GM20431 (cell line): ENCODE data around the gene KCTD18.

Experiments used
- in situ Hi-C: fragments of 300-500 bp; cut with MseI, MboI; formaldehyde crosslinking; loops from one replicate; pipeline ENCODE4 v1.15.0; 2020; ENCODE audit warnings: low sequenced_read_pairs; ENCODE audit not compliant: unreplicated experiment

The KCTD18 gene

GRCh38 chr2:200490001-200490400 is 19.9 kb downstream of the KCTD18 start:
- in situ Hi-C loops = loop anchor here (25.0 kb wide), 1 partner anchor 503 kb away; no protein-coding TSS in a partner anchor

GRCh38 chr2:200488169-200488568 is 21.7 kb downstream of the KCTD18 start:
- in situ Hi-C loops = loop anchor here (25.0 kb wide), 1 partner anchor 501 kb away; no protein-coding TSS in a partner anchor

DNA sequence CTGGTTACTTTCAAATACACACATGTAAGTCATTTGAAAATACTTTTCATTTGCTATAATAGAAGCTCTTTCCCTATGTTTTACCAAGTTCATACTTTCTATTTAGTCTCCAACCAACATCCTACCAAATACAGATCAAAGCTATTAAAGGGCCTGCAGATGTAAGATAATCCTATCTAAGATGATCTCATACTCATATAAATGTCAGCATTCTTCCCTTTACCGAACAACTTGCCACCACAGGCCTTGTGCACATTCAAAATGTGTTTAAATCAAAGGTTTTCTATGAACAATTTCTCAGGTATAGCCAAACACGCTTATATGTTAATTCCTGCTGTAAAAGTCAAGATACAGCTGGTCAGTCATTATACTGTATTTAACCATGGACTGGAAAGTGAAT is 23.3 kb downstream of the KCTD18 start:
- in situ Hi-C loops = loop anchor here (25.0 kb wide), 1 partner anchor 499 kb away; no protein-coding TSS in a partner anchor

DNA sequence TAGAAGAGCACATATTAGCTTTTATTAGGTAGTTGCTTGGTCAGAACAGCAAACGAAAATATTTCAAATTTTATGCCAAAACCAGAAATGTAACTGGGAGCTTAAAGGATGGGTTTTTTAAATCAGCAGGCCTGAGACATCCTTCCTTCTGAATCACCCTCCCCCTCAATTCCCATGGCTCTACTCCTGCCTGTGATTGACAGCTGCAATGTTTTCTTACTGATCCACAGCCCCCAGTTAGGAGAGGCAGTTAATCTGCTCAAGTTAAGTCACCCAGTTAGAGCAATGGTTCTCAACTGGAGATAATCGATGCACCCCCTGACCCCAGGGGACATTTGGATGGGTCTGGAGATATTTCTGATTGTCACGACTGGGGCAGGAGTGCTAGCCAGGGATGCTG is 24.9 kb downstream of the KCTD18 start:
- in situ Hi-C loops = loop anchor here (25.0 kb wide), 1 partner anchor 498 kb away; no protein-coding TSS in a partner anchor

GRCh38 chr2:200483729-200484198 is 26.1 kb downstream of the KCTD18 start:
- in situ Hi-C loops = loop anchor here (25.0 kb wide), 1 partner anchor 496 kb away; no protein-coding TSS in a partner anchor

GRCh38 chr2:200482194-200482593 is 27.7 kb downstream of the KCTD18 start:
- in situ Hi-C loops = loop anchor here (25.0 kb wide), 1 partner anchor 495 kb away; no protein-coding TSS in a partner anchor

DNA sequence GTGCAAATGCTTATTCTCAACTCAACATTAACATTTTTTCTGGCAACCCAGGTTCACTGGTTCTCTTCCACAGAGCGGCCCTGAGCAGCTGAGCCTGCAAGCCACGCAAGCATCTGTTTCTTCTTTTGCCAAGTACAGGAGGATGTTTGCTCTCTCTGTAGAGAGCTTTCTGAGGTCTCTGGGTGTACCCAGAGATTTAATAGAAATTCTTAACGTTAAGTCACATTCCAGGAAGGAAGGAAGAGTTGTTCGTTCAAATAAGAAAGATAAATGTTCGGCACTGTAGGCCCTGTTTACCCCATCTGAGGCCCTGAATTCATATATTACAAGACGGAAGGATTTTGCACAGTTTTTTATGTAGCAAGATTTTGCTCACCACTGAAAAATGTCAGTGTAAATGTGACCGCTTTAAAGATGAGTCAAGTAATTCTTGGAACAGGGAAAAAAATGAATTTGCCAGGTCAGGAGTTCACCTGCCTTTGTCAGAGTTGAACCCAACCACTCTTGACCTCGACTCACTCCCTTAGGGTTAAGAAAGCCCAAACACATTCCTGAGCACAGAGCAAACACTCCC is 30.1 kb downstream of the KCTD18 start:
- in situ Hi-C loops = loop anchor here (25.0 kb wide), 1 partner anchor 492 kb away; no protein-coding TSS in a partner anchor

- in situ Hi-C loops = loop anchor here (25.0 kb wide), 1 partner anchor 490 kb away; no protein-coding TSS in a partner anchor
Measured at GRCh38 chr2:200477667-200478131, 32.2 kb downstream of the KCTD18 start.

- in situ Hi-C loops = loop anchor here (25.0 kb wide), 1 partner anchor 490 kb away; no protein-coding TSS in a partner anchor
Measured at GRCh38 chr2:200476836-200477235, 33.0 kb downstream of the KCTD18 start.

- in situ Hi-C loops = loop anchor here (25.0 kb wide), 1 partner anchor 488 kb away; no protein-coding TSS in a partner anchor
Measured at GRCh38 chr2:200475795-200476194, 34.1 kb downstream of the KCTD18 start.

DNA sequence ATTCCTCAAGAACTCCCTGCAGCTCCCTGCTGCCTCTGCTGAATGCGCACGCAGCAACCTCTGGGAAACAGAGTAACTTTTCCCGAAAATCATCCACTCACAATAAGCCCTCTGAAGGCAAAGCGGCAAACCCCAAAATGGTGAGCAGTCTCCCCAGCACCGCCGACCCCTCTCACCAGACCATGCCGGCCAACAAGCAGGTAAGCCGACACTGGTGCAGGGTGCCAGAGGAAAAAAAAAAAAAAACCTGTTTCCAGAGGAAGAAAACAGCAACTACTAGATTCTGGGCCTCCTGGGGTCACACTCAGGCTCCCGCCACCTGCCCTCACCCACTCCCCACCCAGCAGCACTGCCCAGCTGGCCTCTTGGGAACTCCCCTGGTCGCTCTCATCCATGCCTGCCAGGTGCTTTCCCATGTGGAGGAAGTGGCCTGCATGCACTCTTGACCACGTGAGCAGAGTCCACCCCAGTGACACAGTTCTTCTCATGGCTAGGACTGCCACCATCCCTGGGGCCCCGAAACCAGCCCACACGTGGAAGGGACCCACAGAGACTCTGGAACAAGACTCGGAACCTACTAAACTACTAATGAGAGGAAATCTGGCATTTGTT is 36.9 kb downstream of the KCTD18 start:
- in situ Hi-C loops = no loop called here

- in situ Hi-C loops = no loop called here
Measured at GRCh38 chr2:200471928-200472645, 37.8 kb downstream of the KCTD18 start.

DNA sequence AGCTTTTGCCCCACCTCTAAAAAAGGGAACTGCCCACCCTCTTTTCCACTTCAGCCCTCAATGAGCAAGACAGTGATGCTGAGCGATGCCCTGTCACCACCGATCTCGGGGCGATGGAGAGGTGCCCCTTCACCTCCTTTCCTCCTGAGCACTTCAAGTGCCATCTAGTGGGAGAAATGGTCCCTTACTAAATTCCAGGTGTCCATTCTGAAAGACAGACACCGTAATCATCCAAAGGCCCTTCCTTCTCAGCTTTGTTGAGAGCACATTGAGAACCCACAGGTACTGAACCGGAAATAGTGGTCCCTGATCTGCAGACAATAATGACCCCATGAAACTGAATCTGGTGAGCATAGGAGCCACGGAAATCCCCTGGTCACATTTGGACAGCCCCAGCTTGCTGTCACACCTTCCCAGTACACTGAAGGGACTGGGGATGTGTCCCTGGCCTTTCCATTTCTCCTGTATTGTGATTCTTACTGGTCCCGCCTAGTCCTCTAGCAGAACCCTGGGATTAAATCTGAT is 38.5 kb downstream of the KCTD18 start:
- in situ Hi-C loops = no loop called here

- in situ Hi-C loops = no loop called here
Measured at GRCh38 chr2:200470230-200470629, 39.6 kb downstream of the KCTD18 start.

DNA sequence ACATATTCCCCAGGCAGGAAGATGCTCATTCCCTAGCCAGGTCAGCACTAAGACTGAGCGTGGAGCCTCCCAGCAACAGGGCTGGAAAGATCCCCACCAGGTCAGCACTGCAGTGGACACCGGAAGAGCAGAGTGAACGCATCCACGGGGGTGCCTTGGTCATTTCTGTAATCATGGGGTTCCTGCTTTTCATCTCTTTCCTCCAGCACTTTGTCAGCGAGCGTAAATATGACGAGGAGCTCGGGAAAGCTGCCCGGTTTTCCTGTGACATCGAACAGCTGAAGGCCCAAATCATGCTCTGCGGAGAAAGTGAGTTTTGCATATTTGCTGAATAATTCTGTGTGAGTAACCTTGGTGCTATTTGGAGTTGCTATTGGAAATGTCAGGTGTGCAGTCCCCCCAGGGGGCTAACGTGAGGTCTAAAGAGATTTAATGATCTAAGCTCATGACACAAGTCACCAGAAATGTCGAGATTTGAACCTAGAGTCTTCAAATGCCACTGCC is 40.1 kb downstream of the KCTD18 start:
- in situ Hi-C loops = no loop called here

DNA sequence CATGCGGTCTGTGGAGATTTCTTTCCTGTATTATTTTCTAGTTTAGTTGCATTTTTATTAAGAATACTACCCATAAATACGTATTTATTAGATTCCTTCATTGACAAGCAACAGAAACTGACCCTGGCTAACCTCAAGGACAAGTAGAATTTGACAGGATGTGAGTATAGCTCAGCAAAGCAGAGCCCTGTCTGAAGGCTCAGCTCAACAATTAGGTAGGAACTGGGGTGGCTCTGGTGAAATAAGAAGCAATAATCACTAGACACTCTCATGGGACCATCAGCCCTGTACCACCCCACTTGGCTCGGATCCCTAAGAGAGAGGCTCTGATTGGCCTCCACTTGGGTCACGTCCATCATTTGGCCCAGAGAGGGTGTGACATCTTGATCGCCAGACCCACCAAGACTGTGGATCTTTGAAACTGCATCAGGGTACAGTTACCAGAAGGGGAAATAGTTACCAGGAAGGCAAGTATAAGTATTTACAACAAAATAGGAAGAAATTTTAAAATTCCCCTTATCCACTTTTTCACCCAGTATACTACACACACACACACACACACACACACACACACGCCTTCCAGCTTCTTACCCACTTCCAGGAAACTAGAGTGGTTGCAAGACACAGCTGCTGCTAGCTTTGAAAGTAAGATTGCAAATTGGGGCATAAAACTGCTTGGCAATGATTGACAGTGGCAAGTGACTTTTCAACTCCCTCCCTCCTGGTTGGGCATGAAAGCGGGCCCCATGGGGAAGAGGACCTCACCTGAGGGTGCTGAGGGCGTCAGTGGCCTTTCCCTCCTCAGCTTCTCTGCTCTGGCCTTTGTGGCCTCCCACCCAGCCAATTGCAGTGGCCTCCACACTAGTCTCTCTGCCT is 41.8 kb downstream of the KCTD18 start:
- in situ Hi-C loops = no loop called here

GRCh38 chr2:200466425-200467418 is 43.1 kb downstream of the KCTD18 start:
- in situ Hi-C loops = no loop called here

- in situ Hi-C loops = no loop called here
Measured at GRCh38 chr2:200463452-200463851, 46.4 kb downstream of the KCTD18 start.
